Endometrial microvascular endothelial cells (primary cell): ENCODE data around the gene HRAS. TPM values are rescaled to one million over a fixed set of nuclear protein-coding genes. Genes with fewer than 3 reads are reported as not detected.

Experiments used
- in situ Hi-C: cut with HindIII; loops from 2 replicates; pipeline ENCODE4 v1.10.0; 2017; ENCODE audit warnings: low sequenced_read_pairs, low pct_unique_long_range_greater_than_20kb; ENCODE audit errors: inconsistent ontology term
- total RNA-seq: library from RNA; depleted of rRNA; stranded (reverse); fragments of >200 nt; gene quantifications from one replicate; pipeline ENCODE4 v1.2.3, GENCODE V29; 2015; ENCODE audit errors: inconsistent ontology term

Gene HRAS
- total RNA-seq, 1 donor from 2014 or later, result 82.1 TPM

- in situ Hi-C loops, result no loop called here
Measured at GRCh38 chr11:502288-503178, 32.8 kb downstream of the HRAS start.

GRCh38 chr11:501683-502287, 33.6 kb downstream of the HRAS start:
- in situ Hi-C loops, result no loop called here

- in situ Hi-C loops, result no loop called here
Measured at GRCh38 chr11:501001-501682, 34.2 kb downstream of the HRAS start.

GRCh38 chr11:499201-500076, 35.9 kb downstream of the HRAS start:
- in situ Hi-C loops, result no loop called here

GRCh38 chr11:498297-499181, 36.8 kb downstream of the HRAS start:
- in situ Hi-C loops, result no loop called here

GRCh38 chr11:497565-498296, 37.6 kb downstream of the HRAS start:
- in situ Hi-C loops, result no loop called here

- in situ Hi-C loops, result no loop called here
Measured at GRCh38 chr11:496834-497564, 38.4 kb downstream of the HRAS start.

- in situ Hi-C loops, result no loop called here
Measured at GRCh38 chr11:495537-495931, 39.8 kb downstream of the HRAS start.

- in situ Hi-C loops, result no loop called here
Measured at GRCh38 chr11:494761-495536, 40.4 kb downstream of the HRAS start.

- in situ Hi-C loops, result no loop called here
Measured at GRCh38 chr11:492427-493226, 42.7 kb downstream of the HRAS start.

- in situ Hi-C loops, result no loop called here
Measured at GRCh38 chr11:491358-491757, 44.0 kb downstream of the HRAS start.

GRCh38 chr11:490930-491260, 44.5 kb downstream of the HRAS start:
- in situ Hi-C loops, result no loop called here

GRCh38 chr11:490186-490929, 45.0 kb downstream of the HRAS start:
- in situ Hi-C loops, result no loop called here

- in situ Hi-C loops, result no loop called here
Measured at GRCh38 chr11:489610-490185, 45.7 kb downstream of the HRAS start.

GRCh38 chr11:488992-489391, 46.4 kb downstream of the HRAS start:
- in situ Hi-C loops, result no loop called here
